H1 (cell line): ENCODE results near the gene RBMX2.

Experiments used
- ATF3 ChIP-seq: IDR thresholded peaks from 2 replicates; pipeline ENCODE4 v1.6.1; 2011; ENCODE audit warnings: low read depth, mild to moderate bottlenecking, low read length; ENCODE audit not compliant: insufficient read depth
- CREB1 ChIP-seq: IDR thresholded peaks from 2 replicates; pipeline ENCODE4 v1.6.1; 2012; ENCODE audit warnings: inconsistent platforms
- CTCF ChIP-seq, 3 experiments: IDR thresholded peaks; 1 replicate in 2 of 3; 2 replicates in 1 of 3; pipeline versions ENCODE4 v1.5.1 to v1.6.1; 2011; ENCODE audit warnings: low read length in 3 of 3, mild to moderate bottlenecking in 3 of 3, inconsistent platforms in 2 of 3, low read depth in 1 of 3, moderate library complexity in 1 of 3; ENCODE audit not compliant: insufficient read depth in 1 of 3; ENCODE audit errors: control extremely low read depth in 1 of 3
- GTF2F1 ChIP-seq: IDR thresholded peaks from 2 replicates; pipeline ENCODE4 v1.6.1; 2012; ENCODE audit warnings: low read depth, low read length, improper control_type of control experiment, borderline replicate concordance
- JUN ChIP-seq: IDR thresholded peaks from 2 replicates; pipeline ENCODE4 v1.6.1; 2011; ENCODE audit warnings: low read depth, mild to moderate bottlenecking, improper control_type of control experiment, low read length
- JUND ChIP-seq: IDR thresholded peaks from 2 replicates; pipeline ENCODE4 v1.6.1; 2011; ENCODE audit warnings: mild to moderate bottlenecking, improper control_type of control experiment, low read length
- POLR2A ChIP-seq, 2 experiments: IDR thresholded peaks; 1 replicate in 1 of 2; 2 replicates in 1 of 2; pipeline ENCODE4 v1.6.1; 2011; ENCODE audit warnings: low read depth in 2 of 2, low read length in 2 of 2, mild to moderate bottlenecking in 2 of 2; ENCODE audit errors: control extremely low read depth in 1 of 2
- RAD21 ChIP-seq, 2 experiments: IDR thresholded peaks in 1 of 2; conservative IDR thresholded peaks in 1 of 2; 2 replicates each; pipeline ENCODE4 v1.6.1; 2011; ENCODE audit warnings: low read depth in 2 of 2, low read length in 2 of 2, improper control_type of control experiment in 1 of 2, inconsistent platforms in 1 of 2, mild to moderate bottlenecking in 1 of 2, moderate library complexity in 1 of 2
- RBBP5 ChIP-seq: IDR thresholded peaks from 2 replicates; pipeline ENCODE4 v1.7.1; 2012; ENCODE audit warnings: low read depth, mild to moderate bottlenecking, inconsistent platforms, low read length, moderate library complexity, borderline replicate concordance
- SP1 ChIP-seq: IDR thresholded peaks from 2 replicates; pipeline ENCODE4 v1.6.1; 2011; ENCODE audit warnings: low read depth, low read length
- TBP ChIP-seq: IDR thresholded peaks from 2 replicates; pipeline ENCODE4 v1.6.1; 2011; ENCODE audit warnings: low read depth, low read length, improper control_type of control experiment
- TCF12 ChIP-seq: IDR thresholded peaks from 2 replicates; pipeline ENCODE4 v1.6.1; 2011; ENCODE audit warnings: low read depth, mild to moderate bottlenecking, low read length
- ZNF274 ChIP-seq: IDR thresholded peaks from 2 replicates; pipeline ENCODE4 v1.7.0; 2012; ENCODE audit warnings: low read length, borderline replicate concordance; ENCODE audit errors: extremely low read depth

GRCh38 chrX:130444641-130445336 lies 43.0 kb downstream of the RBMX2 start:
- TF ChIP-seq POLR2A (IDR thresholded peaks at IDR 0.05; ENCODE audit: control extremely low read depth in 1 of 2, low read depth in 2 of 2, low read length in 2 of 2) = no peak
- TF ChIP-seq RBBP5 = no peak
- no peak for TF ChIP-seq ATF3
- TF ChIP-seq SP1 = no peak
- TF ChIP-seq RAD21 (IDR thresholded peaks at IDR 0.05 in 1 of 2, conservative IDR thresholded peaks at IDR 0.05 in 1 of 2; ENCODE audit: low read depth in 2 of 2, low read length in 2 of 2) = no peak
- TF ChIP-seq TBP = no peak
- no peak for TF ChIP-seq CTCF (IDR thresholded peaks at IDR 0.05; ENCODE audit: control extremely low read depth in 1 of 3, insufficient read depth in 1 of 3, low read depth in 1 of 3, low read length in 3 of 3)
- no peak for TF ChIP-seq TCF12
- no peak for TF ChIP-seq JUN
- no peak for TF ChIP-seq CREB1
- no peak for TF ChIP-seq JUND
- no peak for TF ChIP-seq ZNF274
- no peak for TF ChIP-seq GTF2F1
